GM21390 (cell line): ENCODE measurements around the gene TUBGCP2.

Source experiments
- ATAC-seq: cut with Tn5 transposase; IDR thresholded peaks from one replicate; pipeline ENCODE4 v1.9.1; 2021; ENCODE audit not compliant: unreplicated experiment

The TUBGCP2 gene

DNA sequence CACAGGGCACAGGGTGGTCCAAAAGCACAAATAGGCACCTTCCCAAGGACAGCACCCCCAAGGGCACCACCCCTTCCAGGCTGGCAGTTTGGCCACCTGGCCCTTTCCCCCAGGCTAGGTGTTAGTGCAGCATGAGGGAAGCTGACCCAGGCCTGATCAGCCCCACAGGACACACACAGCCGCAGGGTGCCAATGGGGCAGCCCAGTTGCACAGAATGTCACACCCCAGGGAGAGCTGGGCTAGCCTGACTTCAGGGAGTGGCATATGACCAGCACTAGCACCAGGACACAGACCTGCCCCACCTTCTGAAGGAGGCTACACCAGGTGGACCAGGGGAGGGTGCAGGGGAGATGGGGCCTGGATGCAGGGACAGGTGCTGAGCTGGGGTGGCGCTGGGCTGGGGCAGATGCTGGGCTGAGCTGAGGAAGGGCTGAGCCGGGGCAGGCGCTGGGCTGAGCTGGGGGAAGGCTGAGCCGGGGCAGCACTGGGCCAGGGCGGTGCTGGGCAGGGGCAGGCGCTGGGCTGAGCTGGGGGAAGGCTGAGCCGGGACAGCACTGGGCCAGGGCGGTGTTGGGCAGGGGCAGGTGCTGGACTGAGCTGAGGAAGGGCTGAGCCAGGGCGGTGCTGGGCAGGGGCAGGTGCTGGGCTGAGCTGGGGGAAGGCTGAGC, 28.1 kb downstream of the TUBGCP2 start:
- no peak for ATAC-seq

GRCh38 chr10:133279326-133280226, 29.1 kb downstream of the TUBGCP2 start:
- ATAC-seq = no peak

- ATAC-seq = peak; percentile 34
These were observed 30.0 kb downstream of the TUBGCP2 start for GRCh38 chr10:133278577-133279265.

GRCh38 chr10:133277993-133278576, 30.6 kb downstream of the TUBGCP2 start:
- no peak for ATAC-seq

DNA sequence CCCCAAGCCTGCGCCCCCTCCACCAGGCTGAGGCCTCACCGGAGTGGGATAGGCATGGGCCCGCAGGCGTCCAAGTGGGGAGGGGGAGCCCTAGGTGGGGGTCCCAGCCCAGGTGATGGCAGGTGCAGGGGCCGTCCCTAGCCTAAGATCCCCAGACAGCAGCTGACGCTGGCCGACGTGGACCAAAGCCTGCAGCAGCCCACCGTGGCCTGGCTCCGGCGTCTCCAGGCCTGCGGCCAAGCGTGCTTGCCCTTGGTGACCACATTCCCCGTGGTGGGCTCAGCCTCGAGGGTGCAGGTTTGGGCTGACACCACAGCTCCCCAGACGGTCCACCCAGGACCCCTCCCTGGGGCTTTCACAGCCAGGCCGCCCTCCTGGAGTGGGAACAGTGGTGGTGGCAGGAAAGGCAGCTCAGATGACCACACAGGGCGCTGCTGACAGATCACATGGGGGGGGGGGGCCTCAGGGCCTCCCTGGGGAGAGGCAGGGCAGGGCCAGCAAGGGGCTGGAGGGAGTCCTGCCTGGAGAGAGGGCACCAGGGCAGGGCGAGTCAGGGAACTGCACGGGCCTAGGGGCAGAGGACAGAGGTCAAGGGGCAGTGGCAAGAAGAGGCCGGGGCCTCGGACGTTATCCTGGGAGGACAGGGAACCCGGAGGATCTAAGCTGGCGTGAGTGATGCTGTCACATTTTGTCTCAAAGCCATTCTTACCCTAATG, 31.2 kb downstream of the TUBGCP2 start:
- no peak for ATAC-seq

DNA sequence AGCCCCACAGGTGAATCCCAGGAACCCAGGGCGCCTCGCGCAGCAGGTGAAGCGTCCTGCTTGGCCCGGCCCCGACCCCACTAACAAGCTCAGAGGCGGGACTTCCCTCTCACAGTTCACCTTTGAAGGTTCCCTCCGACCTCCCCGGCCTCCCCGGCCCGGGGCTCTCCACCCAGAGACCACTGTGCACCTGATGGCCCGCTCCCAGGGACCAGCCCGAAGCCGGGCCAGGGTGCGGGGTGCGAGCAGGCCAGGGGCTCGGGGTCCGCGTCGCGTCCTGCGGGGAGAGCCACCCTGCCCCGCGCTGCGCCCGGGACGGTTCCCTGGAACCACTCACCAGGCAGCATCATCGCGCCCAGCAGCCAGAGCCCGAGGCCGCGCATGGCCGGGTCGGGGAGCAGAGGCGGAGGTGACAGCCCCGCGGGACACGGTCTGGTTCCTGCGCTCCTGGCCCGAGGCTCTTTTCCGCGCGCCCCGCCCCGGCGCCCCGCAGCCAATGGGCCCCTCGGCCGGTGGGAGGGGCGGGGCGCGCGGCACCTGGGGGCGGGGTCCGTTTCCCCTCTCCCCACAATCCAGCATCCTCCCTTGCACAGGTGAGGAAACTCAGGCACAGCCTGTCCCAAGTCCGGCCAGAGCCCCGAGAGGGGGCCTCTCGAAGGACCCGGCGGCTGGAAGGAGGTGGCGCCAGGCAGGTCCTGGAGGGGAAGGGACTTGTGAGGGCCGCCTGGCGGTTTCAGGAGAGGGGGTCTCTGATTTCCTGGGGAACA, 32.1 kb downstream of the TUBGCP2 start, which contains the start of gene ADAM8:
ADAM8 (minus strand) TSS at position 434 of the 767 bp plus-strand sequence; CDS start at position 383, 51 bp downstream.
- peak; percentile 49 for ATAC-seq

- ATAC-seq = no peak
These were observed 32.6 kb downstream of the TUBGCP2 start for GRCh38 chr10:133276100-133276434.

- peak; percentile 37 for ATAC-seq
These were observed 33.0 kb downstream of the TUBGCP2 start for GRCh38 chr10:133275684-133276092.

DNA sequence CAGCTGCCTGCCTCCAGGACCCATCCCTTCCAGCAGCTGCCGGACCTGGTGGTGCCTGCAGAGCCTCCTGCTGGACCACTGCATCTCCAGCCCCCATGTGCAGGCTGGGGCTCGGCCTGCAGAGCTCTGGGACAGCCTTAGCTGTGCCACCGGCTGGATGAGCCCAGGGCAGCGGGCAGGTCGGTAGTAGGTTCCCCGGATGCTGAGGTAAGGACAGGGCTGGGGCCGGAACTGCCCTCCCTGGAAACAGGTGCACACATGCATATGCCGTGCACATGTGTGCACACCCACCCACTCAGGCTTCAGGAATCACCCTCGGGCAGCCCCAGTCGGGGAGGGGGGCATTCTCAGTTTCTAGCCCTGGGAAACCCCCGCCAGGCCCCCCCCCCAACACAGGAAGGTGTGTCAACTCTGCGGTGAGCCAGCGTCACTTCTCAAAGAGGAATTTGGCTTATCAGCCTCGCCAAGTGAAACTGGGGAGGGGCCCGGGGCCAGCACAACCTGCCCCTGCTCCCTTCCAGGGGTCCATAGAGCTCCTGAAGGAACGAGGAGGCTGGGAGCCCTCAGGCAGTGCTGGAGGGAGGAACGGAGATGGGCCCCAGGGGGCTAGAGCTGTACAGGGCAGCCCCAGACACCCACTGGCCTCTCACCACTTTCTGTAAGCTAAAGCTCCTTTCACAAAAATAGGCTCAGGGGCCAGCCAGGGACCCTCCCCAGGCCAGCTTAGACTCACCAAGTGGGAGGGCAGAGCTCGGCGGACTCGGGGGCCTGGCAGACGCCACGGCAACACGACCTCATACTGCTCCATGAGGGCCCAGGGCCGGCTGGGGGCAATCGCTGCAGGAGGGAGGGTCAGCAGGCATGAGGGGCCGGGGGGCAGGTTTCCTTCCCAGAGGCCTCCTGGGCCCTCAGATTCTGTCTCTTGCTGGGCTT, 33.7 kb downstream of the TUBGCP2 start:
- ATAC-seq = peak; percentile 50

- ATAC-seq = no peak
These were observed 35.0 kb downstream of the TUBGCP2 start for GRCh38 chr10:133273534-133274143.

DNA sequence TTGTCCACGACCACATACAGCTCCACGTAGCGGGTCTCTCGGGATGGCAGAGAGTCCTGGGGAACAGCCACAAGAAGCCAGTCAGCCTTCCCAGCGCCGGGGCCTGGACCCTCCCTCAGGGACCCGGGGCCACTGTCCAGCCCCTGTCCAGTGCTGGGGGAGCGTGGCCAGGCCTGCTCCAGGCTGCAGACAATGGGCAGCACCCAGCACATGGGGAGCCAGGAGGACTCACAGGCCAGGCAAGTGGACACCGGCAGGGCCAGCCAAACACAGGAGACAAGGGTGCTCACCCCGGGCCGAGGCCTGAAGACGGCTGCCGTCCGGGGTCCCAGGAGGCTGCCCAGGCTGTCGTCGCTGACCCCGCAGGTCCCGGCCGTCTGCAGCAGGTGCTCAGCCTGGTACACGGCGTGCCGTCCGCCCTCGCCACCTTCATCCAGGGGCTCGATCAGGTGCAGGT, 35.7 kb downstream of the TUBGCP2 start:
- no peak for ATAC-seq

DNA sequence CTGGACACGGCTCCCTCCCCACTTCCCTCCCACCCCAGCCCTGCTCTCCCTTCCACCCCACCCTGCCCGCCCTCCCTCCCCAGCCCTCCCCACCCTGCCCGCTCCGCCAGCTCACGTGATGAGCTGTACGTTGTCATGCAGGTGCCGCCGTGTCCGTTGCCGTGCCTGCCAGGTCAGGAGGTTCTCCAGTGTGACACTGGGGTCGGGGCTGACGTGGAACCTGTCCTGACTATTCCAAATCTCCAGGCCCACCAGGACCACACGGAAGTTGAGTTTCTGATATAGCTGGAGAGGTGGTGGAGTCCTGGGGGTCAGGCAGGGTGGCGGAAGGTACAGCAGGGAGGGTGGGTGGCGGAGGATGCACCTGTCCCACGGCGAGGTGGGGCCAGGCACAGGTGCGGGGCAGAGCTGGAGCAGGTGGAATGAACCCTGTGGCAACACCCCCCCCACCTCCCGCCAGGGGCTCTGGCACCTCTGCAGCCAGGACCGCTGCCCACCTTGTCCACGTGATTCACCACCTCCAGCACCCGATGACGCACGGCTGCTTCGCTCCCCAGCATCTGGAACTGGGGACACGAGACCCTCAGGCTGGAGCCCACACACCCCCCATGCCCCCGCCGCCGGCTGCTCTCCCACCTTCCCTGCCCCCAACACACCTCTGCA, 36.2 kb downstream of the TUBGCP2 start:
- ATAC-seq = no peak

DNA sequence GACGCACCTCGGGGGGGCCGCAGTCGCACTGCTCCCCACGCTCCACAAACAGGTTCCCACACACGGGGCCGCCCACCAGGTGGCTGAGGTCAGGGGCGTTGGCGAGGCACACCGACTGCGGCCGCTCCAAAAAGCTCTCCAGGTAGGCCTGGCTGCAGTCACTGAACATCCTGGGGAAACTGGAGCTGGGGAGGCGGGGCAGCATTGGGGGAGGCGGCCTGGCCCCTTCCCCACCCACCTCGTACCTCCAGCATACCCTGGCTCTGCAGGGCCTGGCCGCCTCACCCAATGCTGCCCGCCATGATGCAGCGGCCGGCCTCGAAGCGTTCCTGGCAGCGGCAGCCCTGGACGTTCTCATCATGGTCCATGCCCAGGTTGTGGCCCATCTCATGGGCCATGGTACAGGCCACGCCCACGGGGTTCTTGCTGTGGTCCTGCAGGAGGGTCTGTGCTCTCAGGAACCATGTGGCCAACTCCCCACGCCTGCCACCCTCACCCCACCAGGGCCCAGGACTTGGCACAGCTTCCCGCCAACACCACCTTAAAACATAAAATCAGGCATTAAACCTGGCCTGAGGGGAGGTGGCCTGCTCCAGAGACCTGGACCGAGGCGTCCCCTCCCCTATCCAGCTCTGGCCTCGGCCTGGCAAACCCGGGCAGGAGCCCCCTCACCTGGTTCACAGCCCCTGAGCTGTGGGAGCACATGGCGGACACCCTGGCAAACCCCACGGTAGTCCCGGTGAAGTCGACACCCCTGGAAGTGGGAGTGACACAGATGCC, 37.0 kb downstream of the TUBGCP2 start:
- ATAC-seq = no peak

GRCh38 chr10:133270773-133271297, 37.8 kb downstream of the TUBGCP2 start:
- no peak for ATAC-seq

DNA sequence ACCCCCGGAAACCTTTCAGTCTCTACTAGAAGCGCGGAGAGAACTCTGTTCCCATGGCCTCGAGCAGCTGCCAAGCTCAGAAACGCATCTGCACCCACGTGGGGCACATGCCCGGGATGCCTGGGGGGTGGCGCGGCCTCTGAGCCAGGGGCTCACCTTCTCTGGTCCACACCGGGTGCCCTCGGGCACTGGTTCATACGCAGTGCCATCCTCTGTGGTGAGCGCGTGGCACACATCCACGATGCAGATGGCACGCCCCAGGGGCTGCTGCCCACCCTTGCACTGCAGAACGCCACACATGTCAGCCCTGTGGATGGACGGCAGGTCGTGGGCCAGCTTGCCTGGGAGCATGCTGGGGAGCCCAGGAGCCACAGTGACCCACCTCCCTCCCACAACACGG, 38.5 kb downstream of the TUBGCP2 start:
- no peak for ATAC-seq

GRCh38 chr10:133269367-133269766, 39.3 kb downstream of the TUBGCP2 start:
- no peak for ATAC-seq

DNA sequence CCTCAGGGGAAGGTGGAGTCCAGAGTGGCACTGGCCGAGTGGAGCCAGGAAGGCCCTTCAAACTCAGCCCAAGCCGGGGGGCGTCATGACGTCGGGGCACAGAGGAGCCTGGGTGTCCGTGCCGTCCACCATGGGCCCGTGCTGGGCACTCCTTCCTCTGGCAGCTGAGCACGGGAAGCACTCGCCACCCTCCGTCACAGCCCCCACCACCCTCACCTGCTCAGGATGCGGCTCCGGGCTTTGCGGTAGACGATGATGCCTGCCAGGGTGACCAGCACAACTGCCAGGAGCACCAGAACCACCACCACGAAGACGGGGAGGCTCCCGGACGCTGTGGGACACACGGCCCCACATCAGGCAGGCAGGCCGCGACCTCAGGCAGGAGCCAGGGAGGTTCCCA, 40.1 kb downstream of the TUBGCP2 start:
- no peak for ATAC-seq
